GM12878 (cell line): ENCODE data around the gene STK39. TPM values are rescaled to one million over a fixed set of nuclear protein-coding genes. Genes with fewer than 3 reads are reported as not detected.

Experiments
- ATAC-seq: fragments of 200-7000 bp; cut with Tn5 transposase; 3 replicates; pipeline ENCODE4 v1.9.1; 2020; ENCODE audit warnings: mild to moderate bottlenecking, moderate library complexity
- BruUV-seq: library from RNA; stranded (reverse); fragments of 400-500 nt; replicated peaks from 2 replicates; lab custom pipeline; 2021; lab: Mats Ljungman, UMichigan
- CTCF ChIA-PET: fragments of 300-600 bp; sonication (Branson Sonifier 250); formaldehyde crosslinking; extraction: SDS; loops from one replicate; lab custom pipeline; 2021; ENCODE audit warnings: inconsistent platforms; lab: Yijun Ruan, JAX
- POLR2A ChIA-PET: fragments of 350-600 bp; formaldehyde crosslinking; extraction: SDS; loops from one replicate; lab custom pipeline; 2021; ENCODE audit warnings: inconsistent platforms; lab: Charles Lee
- RAD21 ChIA-PET: fragments of 300-600 bp; sonication (Branson Sonifier 250); formaldehyde crosslinking; loops from one replicate; lab custom pipeline; 2023; ENCODE audit warnings: antibody characterized with exemption; ENCODE audit not compliant: unreplicated experiment; lab: Charles Lee
- SMC1A ChIA-PET: fragments of 300-600 bp; sonication (Branson Sonifier 250); formaldehyde crosslinking; loops from one replicate; lab custom pipeline; 2023; ENCODE audit not compliant: unreplicated experiment, uncharacterized antibody; lab: Charles Lee
- DNase-seq: peaks from one replicate; pipeline ENCODE4 v3.0.0-alpha.2; 2011; ENCODE audit warnings: low read depth, low spot score
- FAIRE-seq: peaks from 3 replicates; lab custom pipeline; 2011; peaks lifted over from hg19 to GRCh38; lab: Jason Lieb, UNC
- H2AFZ ChIP-seq: 2 replicates; pipeline ENCODE4 v1.6.0; 2011; ENCODE audit warnings: low read depth, low read length, control low read depth; ENCODE audit not compliant: control insufficient read depth
- H3K27ac ChIP-seq: 2 replicates; pipeline ENCODE4 v1.5.1; 2011; ENCODE audit warnings: control low read depth; ENCODE audit not compliant: control insufficient read depth, insufficient read depth
- H3K27me3 ChIP-seq, 2 experiments: replicated peaks in 1 of 2; 2 replicates each; pipeline versions ENCODE4 v1.6.0 to v1.6.1; 2011; ENCODE audit warnings: low read length in 1 of 2; ENCODE audit not compliant: control insufficient read depth in 2 of 2, insufficient read depth in 2 of 2
- H3K36me3 ChIP-seq, 2 experiments: 2 replicates each; pipeline ENCODE4 v1.5.1; 2011; ENCODE audit warnings: low read length in 1 of 2; ENCODE audit not compliant: control insufficient read depth in 2 of 2, insufficient read depth in 2 of 2
- H3K4me1 ChIP-seq: 2 replicates; pipeline ENCODE4 v1.6.1; 2011; ENCODE audit warnings: mild to moderate bottlenecking, low read length, moderate library complexity, mixed read lengths; ENCODE audit not compliant: control insufficient read depth, insufficient read depth
- H3K4me2 ChIP-seq: 2 replicates; pipeline ENCODE4 v1.6.0; 2011; ENCODE audit warnings: control low read depth; ENCODE audit not compliant: control insufficient read depth, insufficient read depth
- H3K4me3 ChIP-seq: fragments of 200-600 bp; sonication (generic); 2 replicates; pipeline ENCODE4 v1.5.1; 2016
- H3K79me2 ChIP-seq: 2 replicates; pipeline ENCODE4 v1.6.0; 2011; ENCODE audit warnings: low read length; ENCODE audit not compliant: control insufficient read depth, insufficient read depth
- H3K9ac ChIP-seq: 2 replicates; pipeline ENCODE4 v1.8.0; 2011; ENCODE audit warnings: low read length, control low read depth, mixed read lengths; ENCODE audit not compliant: control insufficient read depth, insufficient read depth
- H3K9me3 ChIP-seq: replicated peaks from 3 replicates; pipeline ENCODE4 v1.5.1; 2011; ENCODE audit warnings: mild to moderate bottlenecking, low read length; ENCODE audit not compliant: control insufficient read depth, insufficient read depth
- H4K20me1 ChIP-seq: 2 replicates; pipeline ENCODE4 v1.6.0; 2011; ENCODE audit not compliant: control insufficient read depth, insufficient read depth
- ASH2L ChIP-seq: fragments of 300-600, 200-600 bp; sonication (generic); IDR thresholded peaks from 2 replicates; pipeline ENCODE4 v1.6.1; 2017; ENCODE audit warnings: low read depth, mild to moderate bottlenecking, borderline replicate concordance
- NR2C1 ChIP-seq: fragments of 450-650 bp; IDR thresholded peaks from 2 replicates; pipeline ENCODE4 v1.6.1; 2017; ENCODE audit warnings: antibody characterized with exemption, mild to moderate bottlenecking, moderate library complexity
- SUZ12 ChIP-seq: fragments of 200-600 bp; sonication (generic); IDR thresholded peaks from one replicate; pipeline ENCODE4 v1.6.1; 2018; ENCODE audit warnings: antibody characterized with exemption, mild to moderate bottlenecking; ENCODE audit not compliant: unreplicated experiment
- WGBS: methylation state at CpG from one replicate; pipeline ENCODE4 v1.1.6; 2016; ENCODE audit warnings: low lambda C conversion rate; ENCODE audit not compliant: insufficient replicate concordance, insufficient coverage; ENCODE audit errors: missing lambda C conversion rate; 5-methylcytosine and 5-hydroxymethylcytosine counted together
- in situ Hi-C: fragments of 300-500 bp; cut with MboI; formaldehyde crosslinking; loops from 9 replicates; pipeline ENCODE4 v1.14.3; 2018; ENCODE audit warnings: mixed read lengths
- intact Hi-C: fragments of 100-400 bp; cut with micrococcal nuclease; formaldehyde crosslinking; loops from one replicate; pipeline ENCODE4 v1.14.2; 2022; ENCODE audit not compliant: unreplicated experiment
- polyA plus RNA-seq, 11 experiments: library from polyadenylated mRNA; depleted of rRNA in 4 of 11; unstranded in 6 of 11; stranded (reverse) in 5 of 11; fragments of >200 nt; fragmentation: Nextera tagmentation in 4 of 11; fragmentation: Illumina TruSeq in 1 of 11; extraction: Ambion mirVana in 4 of 11; extraction: Trizol in 1 of 11; gene quantifications; 1 replicate in 1 of 11; 2 replicates in 10 of 11; pipeline versions ENCODE4 v1.2.1 to v1.2.3, GENCODE V29; 2011 to 2016; ENCODE audit warnings: inconsistent platforms in 2 of 11, missing spikeins in 2 of 11, low read depth in 1 of 11
- total RNA-seq, 4 experiments: library from RNA; depleted of rRNA in 3 of 4; stranded (reverse); fragments of >200 nt in 3 of 4; fragmentation: Illumina TruSeq in 1 of 4; extraction: Trizol in 1 of 4; gene quantifications; 2 replicates each; pipeline versions ENCODE4 v1.2.1 to v1.2.3, GENCODE V29; 2013 to 2021
- TF ChIP-seq, protein P1 (sequence below): fragments of 450-650 bp; IDR thresholded peaks from 2 replicates; pipeline ENCODE4 v1.6.1; 2017; ENCODE audit warnings: mild to moderate bottlenecking, moderate library complexity
- TF ChIP-seq, protein P2 (sequence below): fragments of 450-650 bp; conservative IDR thresholded peaks from 2 replicates; pipeline ENCODE4 v1.6.1; 2017; ENCODE audit warnings: mild to moderate bottlenecking, moderate library complexity
- TF ChIP-seq, protein P3 (sequence below): fragments of 450-650 bp; IDR thresholded peaks from 2 replicates; pipeline ENCODE4 v1.6.1; 2014; ENCODE audit warnings: mild to moderate bottlenecking

The STK39 gene
- total and polyA plus RNA-seq, 10 of the 15 experiments (the other 5 are each of a cell fraction or from before 2014, with no cell fraction given), result 0.03 to 0.21 (median 0.07) TPM; not detected in 5

GRCh38 chr2:168215813-168216212 lies 31.6 kb downstream of the STK39 start:
- in situ Hi-C loops, result no loop called here
- no peaks in the 10 kb centered on the region for H3K36me3 ChIP-seq
- ATAC-seq (no peak), FAIRE-seq (no peak), DNase-seq (no peak)
- H3K4me2 ChIP-seq, result no peak overlapping the region
- no peak overlapping the region for H3K4me3 ChIP-seq
- no peaks in the 10 kb centered on the region for H3K4me1 ChIP-seq
- 47% methylated on average over 1 of the region's 1 CpG for WGBS
- no peak overlapping the region for H2AFZ ChIP-seq
- TF ChIP-seq ASH2L (no peak), SUZ12 (no peak)
- no TSS peak for BruUV-seq
- no peak overlapping the region for H3K27ac ChIP-seq
- ChIA-PET RAD21 (no interaction called here), POLR2A (no interaction called here), SMC1A (no interaction called here), CTCF (no interaction called here)
- intact Hi-C loops, result no loop called here
- peaks cover 0 to 5% of the 10 kb centered on the region in 2 experiments; a peak in 2 of 4 replicates for H3K27me3 ChIP-seq
- H3K9ac ChIP-seq, result no peak overlapping the region
- H4K20me1 ChIP-seq, result no peaks in the 10 kb centered on the region
- no peaks in the 10 kb centered on the region for H3K79me2 ChIP-seq
- no peaks in the 10 kb centered on the region for H3K9me3 ChIP-seq

DNA sequence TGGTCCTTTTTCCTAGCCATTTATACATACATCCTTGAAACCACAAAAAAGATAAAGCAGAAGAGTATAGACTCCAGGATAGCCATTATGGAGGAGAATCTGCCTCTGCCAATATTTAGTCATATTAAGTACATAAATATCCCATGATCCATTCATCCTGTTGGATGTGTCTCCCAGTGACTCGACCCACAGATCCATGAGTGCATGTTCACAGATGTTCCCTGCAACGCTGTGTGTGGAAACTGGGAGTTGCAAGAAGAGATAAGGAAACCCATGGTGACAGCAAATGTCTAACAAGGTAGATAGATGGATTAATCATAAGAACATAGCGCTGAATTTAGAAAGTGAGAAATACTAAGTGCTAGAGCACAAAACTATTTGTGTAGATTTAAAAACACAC lies 34.5 kb downstream of the STK39 start:
- POLR2A ChIA-PET, result no interaction called here

More for the DNA sequence above, 34.5 kb downstream of the STK39 start:
- Histone ChIP-seq H3K79me2 (no peaks in the 10 kb centered on the region), H3K9ac (no peak overlapping the region), H3K36me3 (no peaks in the 10 kb centered on the region), H3K9me3 (no peaks in the 10 kb centered on the region; the same call in 2 of the 3 replicates), H3K4me2 (no peak overlapping the region), H4K20me1 (no peaks in the 10 kb centered on the region), H3K4me3 (no peak overlapping the region), H3K27me3 (peaks cover 3% of the 10 kb centered on the region in 2 experiments; a peak in 2 of 4 replicates), H3K27ac (no peak overlapping the region), H2AFZ (no peak overlapping the region), H3K4me1 (no peaks in the 10 kb centered on the region)
- CTCF ChIA-PET, result no interaction called here
- BruUV-seq, result no TSS peak
- in situ Hi-C loops (no loop called here), intact Hi-C loops (no loop called here)
- TF ChIP-seq, protein P1, sequence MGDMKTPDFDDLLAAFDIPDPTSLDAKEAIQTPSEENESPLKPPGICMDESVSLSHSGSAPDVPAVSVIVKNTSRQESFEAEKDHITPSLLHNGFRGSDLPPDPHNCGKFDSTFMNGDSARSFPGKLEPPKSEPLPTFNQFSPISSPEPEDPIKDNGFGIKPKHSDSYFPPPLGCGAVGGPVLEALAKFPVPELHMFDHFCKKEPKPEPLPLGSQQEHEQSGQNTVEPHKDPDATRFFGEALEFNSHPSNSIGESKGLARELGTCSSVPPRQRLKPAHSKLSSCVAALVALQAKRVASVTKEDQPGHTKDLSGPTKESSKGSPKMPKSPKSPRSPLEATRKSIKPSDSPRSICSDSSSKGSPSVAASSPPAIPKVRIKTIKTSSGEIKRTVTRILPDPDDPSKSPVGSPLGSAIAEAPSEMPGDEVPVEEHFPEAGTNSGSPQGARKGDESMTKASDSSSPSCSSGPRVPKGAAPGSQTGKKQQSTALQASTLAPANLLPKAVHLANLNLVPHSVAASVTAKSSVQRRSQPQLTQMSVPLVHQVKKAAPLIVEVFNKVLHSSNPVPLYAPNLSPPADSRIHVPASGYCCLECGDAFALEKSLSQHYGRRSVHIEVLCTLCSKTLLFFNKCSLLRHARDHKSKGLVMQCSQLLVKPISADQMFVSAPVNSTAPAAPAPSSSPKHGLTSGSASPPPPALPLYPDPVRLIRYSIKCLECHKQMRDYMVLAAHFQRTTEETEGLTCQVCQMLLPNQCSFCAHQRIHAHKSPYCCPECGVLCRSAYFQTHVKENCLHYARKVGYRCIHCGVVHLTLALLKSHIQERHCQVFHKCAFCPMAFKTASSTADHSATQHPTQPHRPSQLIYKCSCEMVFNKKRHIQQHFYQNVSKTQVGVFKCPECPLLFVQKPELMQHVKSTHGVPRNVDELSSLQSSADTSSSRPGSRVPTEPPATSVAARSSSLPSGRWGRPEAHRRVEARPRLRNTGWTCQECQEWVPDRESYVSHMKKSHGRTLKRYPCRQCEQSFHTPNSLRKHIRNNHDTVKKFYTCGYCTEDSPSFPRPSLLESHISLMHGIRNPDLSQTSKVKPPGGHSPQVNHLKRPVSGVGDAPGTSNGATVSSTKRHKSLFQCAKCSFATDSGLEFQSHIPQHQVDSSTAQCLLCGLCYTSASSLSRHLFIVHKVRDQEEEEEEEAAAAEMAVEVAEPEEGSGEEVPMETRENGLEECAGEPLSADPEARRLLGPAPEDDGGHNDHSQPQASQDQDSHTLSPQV, result no peak
- TF ChIP-seq NR2C1, result no peak
- TF ChIP-seq, protein P2, sequence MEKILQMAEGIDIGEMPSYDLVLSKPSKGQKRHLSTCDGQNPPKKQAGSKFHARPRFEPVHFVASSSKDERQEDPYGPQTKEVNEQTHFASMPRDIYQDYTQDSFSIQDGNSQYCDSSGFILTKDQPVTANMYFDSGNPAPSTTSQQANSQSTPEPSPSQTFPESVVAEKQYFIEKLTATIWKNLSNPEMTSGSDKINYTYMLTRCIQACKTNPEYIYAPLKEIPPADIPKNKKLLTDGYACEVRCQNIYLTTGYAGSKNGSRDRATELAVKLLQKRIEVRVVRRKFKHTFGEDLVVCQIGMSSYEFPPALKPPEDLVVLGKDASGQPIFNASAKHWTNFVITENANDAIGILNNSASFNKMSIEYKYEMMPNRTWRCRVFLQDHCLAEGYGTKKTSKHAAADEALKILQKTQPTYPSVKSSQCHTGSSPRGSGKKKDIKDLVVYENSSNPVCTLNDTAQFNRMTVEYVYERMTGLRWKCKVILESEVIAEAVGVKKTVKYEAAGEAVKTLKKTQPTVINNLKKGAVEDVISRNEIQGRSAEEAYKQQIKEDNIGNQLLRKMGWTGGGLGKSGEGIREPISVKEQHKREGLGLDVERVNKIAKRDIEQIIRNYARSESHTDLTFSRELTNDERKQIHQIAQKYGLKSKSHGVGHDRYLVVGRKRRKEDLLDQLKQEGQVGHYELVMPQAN, result no peak
- TF ChIP-seq SUZ12, result no peak
- TF ChIP-seq, protein P3, sequence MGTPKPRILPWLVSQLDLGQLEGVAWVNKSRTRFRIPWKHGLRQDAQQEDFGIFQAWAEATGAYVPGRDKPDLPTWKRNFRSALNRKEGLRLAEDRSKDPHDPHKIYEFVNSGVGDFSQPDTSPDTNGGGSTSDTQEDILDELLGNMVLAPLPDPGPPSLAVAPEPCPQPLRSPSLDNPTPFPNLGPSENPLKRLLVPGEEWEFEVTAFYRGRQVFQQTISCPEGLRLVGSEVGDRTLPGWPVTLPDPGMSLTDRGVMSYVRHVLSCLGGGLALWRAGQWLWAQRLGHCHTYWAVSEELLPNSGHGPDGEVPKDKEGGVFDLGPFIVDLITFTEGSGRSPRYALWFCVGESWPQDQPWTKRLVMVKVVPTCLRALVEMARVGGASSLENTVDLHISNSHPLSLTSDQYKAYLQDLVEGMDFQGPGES, result no peak
- SMC1A ChIA-PET, result no interaction called here
- 25% methylated on average over 3 of the region's 3 CpGs for whole genome bisulfite sequencing
- ATAC-seq (no peak), DNase-seq (no peak), FAIRE-seq (no peak)
- RAD21 ChIA-PET, result no interaction called here
